CD4-positive, alpha-beta T cell treated with Interleukin-15 for 4 hours (primary cell): ENCODE data around the gene KAT6B.
"Not testable (repeated sequence)": the region's sequence is repeated elsewhere in the genome, so short reads cannot be mapped to it uniquely, and the experiment has no call there.

Experiments
- DNase-seq: peaks from one replicate; pipeline ENCODE4 v3.0.0-alpha.2; 2020; ENCODE audit warnings: low spot score

KAT6B gene

DNA sequence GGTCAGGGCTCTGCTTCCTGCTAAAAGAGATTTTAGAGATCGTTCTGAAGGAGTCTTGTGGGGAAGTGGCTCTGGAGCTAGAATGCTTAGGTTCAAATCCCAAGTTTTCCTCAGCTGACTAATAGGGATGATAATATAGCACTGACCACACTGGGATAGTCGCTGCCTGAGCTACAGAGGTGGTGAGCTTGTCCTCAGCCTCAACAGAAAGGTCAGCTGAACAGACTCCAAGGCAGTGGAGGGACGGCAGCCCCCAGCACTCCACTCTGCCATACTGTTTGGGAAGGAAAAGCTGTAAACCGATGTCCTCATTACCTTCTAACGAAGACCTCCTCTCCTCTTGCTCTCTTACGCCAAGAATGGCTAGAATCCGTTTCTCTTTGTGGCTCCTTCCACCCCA lies 36.2 kb downstream of the KAT6B start:
- no peak for DNase-seq

- DNase-seq = no peak
Measured at GRCh38 chr10:74863551-74863950, 37.2 kb downstream of the KAT6B start.

DNA sequence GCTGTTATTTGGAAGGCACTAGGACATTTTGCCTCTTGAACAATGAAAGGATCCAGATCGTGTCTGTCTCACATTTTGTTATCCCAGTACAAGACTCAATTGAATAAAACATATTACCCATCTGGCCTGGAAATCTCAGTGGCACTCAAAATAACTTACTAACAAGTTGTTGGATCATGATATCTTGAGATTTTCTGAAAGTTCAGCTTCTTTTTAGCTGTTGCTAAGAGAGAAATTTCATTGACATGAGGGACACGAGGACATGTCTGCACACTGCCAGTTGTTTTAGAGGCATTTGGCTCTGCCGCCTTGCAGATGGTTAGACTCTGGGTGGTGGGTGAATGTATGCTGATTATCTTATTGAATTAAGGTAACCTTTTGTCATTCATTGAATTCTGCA lies 41.0 kb downstream of the KAT6B start:
- no peak for DNase-seq

GRCh38 chr10:74868392-74868977 lies 42.1 kb downstream of the KAT6B start:
- DNase-seq = no peak

DNA sequence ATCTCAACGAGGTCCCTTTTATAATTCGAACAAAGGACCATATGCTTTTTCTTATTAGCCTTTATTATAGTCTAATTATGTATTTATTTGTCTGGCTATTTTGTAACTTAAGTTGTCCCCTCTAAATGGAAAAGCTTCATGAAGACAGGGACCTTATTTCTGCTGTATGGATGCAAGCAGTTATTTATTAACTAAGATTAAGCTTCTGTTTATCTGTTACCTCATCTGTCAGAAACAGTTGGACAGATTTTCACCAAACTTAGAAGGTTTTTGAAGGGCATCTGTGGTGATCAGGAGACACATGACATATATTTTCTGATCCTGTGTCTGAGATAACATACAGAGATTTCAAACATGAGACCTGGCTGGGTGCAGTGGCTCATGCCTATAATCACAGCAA lies 43.2 kb downstream of the KAT6B start:
- DNase-seq = no peak

- no peak for DNase-seq
Measured at GRCh38 chr10:74870191-74870590, 43.8 kb downstream of the KAT6B start.

DNA sequence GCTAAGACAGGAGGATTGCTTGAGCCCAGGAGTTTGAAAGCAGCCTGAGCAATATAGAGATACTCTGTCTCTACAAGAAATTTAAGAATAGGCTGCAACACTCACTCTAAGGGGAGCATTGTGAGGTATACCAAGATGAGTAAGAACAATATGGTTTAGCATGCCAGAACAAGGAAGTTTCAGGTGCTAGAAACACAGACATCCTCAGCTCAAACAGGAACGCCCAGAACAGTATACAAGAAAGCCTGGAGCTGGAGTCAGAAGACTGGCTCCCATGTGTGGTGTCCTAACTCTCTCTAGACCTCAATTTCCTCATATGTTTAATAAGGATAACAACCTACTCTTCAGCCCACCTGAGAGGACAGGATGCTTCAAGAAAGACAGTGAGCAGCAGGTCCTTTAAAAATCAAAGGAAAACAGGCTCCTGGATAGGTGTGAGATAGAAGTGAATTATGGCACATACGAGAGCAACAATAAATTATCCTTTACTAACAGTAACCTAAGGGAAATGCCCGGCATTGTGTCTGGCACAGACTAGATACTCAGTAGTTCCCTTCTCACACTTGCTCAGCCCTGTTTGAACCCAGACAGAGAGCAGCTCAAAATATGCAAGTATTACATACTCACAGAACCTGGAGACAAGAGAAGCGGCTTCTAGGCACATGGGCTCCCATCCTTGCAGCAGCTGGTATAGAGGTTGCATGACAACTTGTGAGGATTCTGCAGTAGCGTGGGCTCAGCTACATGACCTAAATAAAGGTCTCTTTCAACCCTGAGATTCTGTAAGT lies 45.4 kb downstream of the KAT6B start:
- no peak for DNase-seq

- DNase-seq = no peak
Measured at GRCh38 chr10:74873803-74874454, 47.5 kb downstream of the KAT6B start.

GRCh38 chr10:74874649-74875048 lies 48.2 kb downstream of the KAT6B start:
- no peak for DNase-seq

- no peak for DNase-seq
Measured at GRCh38 chr10:74875068-74875467, 48.7 kb downstream of the KAT6B start.

DNA sequence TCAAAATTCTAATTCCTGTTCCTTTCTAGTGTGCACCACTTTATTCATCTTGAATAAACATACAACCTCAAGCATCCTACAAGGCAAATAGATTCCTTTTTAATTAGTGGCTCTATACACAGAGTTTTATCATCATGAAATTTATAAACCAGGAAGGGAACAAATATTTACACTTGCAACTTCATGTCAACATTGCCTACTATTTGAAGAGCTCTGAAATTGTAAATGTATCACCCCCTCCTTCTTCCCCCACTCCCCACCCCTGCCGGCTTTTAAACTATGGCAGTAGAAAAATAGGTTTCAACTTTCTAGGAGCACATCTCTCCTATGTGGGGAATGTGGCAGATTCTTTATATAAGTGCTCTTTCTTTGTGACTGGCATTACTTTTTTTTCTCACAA lies 49.6 kb downstream of the KAT6B start:
- no peak for DNase-seq

DNA sequence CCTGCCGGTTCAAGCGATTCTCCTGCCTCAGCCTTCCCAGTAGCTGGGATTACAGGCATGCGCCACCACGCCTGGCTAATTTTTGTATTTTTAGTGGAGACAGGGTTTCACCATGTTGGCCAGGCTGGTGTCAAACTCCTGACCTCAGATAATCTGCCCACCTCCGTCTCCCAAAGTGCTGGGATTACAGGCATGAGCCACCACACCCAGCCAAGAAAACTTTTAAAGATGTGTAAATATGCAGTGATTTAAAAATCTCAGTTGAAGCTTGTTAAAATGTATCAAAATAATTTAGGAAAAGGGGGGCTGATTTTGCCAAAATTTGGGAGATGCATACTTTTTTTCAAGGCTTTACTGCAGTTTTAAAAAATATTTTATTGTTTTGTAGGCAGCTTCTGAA lies 50.7 kb downstream of the KAT6B start:
- not testable (repeated sequence) for DNase-seq

DNA sequence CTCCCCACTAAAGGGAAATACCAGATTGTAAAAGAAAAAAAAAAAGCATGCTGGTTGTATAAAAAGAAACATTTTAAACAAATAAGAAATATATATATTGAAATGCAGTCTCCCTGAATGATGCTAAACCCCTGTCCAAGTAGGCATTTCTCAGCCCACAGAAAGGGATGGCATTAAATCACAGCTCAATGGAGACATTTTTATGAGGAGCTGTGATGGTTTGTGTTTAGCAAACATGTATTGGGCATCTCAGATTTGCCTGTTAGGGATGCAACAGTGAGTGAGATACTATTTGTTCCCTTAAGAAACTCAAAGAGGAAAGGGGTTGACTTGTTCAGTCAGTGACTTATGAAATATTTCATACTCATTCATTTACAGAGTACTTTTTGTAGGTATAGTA lies 51.5 kb downstream of the KAT6B start:
- DNase-seq = no peak

GRCh38 chr10:74880041-74880440 lies 53.6 kb downstream of the KAT6B start:
- no peak for DNase-seq

- DNase-seq = no peak
Measured at GRCh38 chr10:74881253-74881884, 55.0 kb downstream of the KAT6B start.

GRCh38 chr10:74882427-74882826 lies 56.0 kb downstream of the KAT6B start:
- no peak for DNase-seq

GRCh38 chr10:74882831-74883230 lies 56.4 kb downstream of the KAT6B start:
- DNase-seq = no peak

DNA sequence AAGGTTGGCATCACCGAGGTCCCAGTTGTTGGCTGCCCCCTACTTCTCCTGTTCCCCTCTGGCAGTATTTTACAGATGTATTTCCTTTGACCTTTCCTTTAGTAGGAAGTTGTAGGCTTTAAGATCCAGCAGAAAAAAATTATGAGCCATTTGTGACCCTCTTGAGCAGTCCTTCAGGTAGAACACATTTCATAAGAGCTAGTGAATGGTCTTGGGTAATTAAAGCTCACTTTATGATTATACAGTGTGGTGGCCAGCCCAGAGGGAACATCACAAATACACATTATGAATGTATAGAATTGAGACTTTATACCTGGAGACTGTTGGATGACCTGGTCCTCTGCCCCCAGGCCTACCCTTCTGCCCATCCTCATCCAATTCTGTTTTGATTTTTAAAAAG lies 57.0 kb downstream of the KAT6B start:
- no peak for DNase-seq

GRCh38 chr10:74887614-74888284 lies 61.3 kb downstream of the KAT6B start:
- no peak for DNase-seq

DNA sequence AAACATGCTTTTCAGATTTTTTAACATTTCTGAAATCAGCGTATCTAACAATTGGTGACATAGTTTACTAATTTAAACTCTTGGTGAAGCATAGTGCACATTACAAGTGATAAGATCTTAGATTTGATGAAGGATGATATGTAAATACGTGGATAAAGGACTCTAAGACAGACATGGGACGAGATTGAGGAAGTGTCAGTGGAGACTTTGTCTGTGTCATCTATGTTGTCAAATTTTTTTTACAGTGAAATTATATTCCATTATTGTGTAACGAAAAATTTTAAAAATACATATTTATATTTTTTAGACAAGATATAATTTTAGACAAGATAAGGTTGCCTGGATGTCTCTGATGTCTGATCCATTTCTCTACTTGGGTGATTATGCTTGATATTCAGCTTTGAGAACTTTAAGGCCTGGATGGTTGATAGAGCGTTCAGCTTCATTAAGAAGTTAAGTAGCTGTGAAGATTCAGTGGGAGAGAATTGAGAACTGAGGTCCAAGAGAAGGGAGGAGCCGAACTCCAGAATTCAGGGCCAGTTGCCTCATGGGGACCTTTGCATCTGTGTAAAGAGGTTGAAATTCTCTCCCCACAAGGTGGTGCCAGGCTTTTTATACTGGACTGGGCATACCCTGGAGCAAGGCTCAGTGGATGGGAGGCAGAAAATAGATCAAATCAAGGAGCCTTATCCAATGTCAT lies 62.7 kb downstream of the KAT6B start:
- no peak for DNase-seq

GRCh38 chr10:74889662-74889998 lies 63.2 kb downstream of the KAT6B start:
- no peak for DNase-seq

- no peak for DNase-seq
Measured at GRCh38 chr10:74890460-74890859, 64.1 kb downstream of the KAT6B start.
